Stimulated activated CD8-positive, alpha-beta memory T cell treated with anti-CD3 and anti-CD28 coated beads, Interleukin-15, amount 100 ng/mL, for 48 hours (primary cell): Measurements from ENCODE around the gene NUP160.
"Not testable (repeated sequence)": the region's sequence is repeated elsewhere in the genome, so short reads cannot be mapped to it uniquely, and the experiment has no call there.

Source experiments
- DNase-seq, 2 donors: peaks; one replicate each; pipeline ENCODE4 v3.0.0-alpha.2; 2020; ENCODE audit warnings: low read depth in 2 of 2

Gene NUP160

GRCh38 chr11:47847892-47848699, at the start of gene NUP160:
TSS of gene NUP160 (minus strand) at chr11:47848350. CDS start at chr11:47848318, 32 bp downstream.
- DNase-seq: peak; percentile 82 to 87

- DNase-seq: no peak
These were observed 48.0 kb upstream of the NUP160 start for GRCh38 chr11:47896199-47896598.

GRCh38 chr11:47895035-47895434, 46.9 kb upstream of the NUP160 start:
- DNase-seq: no peak

GRCh38 chr11:47892546-47893276, 44.6 kb upstream of the NUP160 start:
- not testable (repeated sequence) for DNase-seq

DNA sequence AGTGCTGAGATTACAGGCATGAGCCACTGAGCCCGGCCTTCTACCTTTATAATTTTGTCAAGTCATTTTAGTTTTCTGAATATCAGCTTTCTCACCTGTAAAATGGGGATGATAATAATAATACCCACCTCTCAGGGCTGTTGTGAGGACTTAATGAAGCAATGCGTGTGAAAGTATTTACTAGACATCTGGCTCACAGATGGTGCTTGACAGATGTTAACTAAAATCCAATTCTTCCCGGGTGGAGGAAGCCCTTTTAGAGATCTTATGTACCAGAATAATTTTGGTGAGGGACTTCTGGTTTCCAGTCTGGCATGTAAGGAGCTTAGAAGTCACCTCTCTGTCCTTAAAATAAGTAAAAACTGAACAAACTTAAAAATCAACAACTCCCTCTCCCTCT, 43.7 kb upstream of the NUP160 start:
- DNase-seq: no peak

DNA sequence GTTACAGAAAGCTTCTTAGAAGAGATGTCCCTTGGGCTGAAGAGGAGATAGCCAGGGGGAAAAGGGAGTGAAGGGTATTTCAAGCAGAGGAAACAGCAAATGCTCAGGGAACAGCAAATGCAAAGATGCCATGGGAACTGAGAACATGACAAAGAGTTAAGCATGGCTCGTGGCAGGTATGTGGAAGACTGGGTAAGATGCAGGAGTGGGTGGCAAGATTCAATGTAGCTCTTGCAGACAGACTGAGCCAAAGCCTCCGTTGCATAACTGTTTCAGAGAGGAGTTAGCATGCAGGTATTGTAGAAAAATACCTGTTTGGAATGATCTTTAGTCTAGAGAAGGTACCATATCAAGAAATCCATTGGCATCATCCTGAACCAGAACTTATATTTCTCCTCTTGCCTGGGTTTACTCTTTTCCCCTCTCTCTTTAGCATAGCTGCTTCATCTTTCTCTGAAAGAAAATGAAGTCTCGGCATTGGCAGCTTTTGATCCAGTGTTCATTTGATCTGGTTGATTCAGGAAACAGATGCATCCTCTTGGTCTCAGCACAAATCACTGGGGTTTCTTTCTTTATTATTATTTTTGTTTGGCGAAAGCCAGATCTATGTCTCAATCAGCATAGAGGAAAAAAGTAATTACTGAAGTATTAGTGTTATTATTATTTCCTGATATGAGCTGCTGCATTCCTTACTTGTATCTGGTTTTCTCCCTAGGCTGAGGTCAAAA, 41.7 kb upstream of the NUP160 start:
- DNase-seq: no peak

DNA sequence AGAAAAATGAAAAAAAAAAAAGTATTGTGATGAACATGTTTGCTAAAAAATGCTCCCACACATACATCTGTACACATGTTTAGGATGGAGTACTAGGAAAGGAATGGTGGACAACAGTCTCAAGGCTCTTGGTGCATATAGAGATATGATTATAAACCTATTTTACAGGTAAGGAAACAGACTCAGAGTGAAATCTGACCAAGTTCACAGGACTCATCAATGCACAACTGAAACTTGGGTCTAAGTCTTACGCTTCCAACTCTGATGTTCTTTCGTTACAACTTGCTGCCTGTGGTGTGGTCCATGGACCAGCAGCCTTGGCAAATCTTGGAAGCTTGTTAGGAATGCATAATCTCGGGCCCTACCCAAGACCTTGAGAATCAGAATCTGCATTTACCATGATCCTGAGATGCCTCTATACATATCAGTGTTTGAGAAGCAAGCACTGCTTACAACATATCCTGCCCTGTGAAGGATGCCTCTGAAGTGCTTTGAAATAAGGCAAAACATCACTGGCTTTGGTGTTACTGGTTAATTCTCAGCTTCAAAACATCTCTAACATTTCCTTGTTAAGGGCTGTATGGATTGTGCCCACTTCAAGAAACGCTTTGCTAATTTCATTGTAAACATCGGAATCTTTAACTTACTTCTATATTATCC, 39.9 kb upstream of the NUP160 start:
- DNase-seq: no peak

GRCh38 chr11:47886096-47886495, 37.9 kb upstream of the NUP160 start:
- DNase-seq: no peak

GRCh38 chr11:47882437-47882836, 34.3 kb upstream of the NUP160 start:
- not testable (repeated sequence) for DNase-seq

DNA sequence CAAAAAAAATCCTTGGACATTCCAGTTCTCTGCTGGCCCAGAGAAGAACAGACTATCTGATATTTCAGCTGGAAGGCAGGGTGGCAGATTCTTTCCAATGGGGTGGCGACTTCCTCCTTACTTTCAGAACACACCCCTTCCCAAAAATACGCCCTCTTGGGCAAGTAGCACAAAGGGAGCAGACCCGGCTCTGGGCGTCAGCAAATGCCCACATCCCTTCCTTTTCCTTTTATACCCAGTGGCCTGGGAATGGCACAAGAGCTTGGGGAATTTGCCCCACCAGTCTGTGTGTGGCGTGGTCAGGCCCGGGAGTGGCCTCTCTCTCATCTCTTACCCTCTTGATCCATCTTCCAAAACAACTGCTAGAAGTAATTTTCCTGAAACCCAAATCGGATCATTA, 33.0 kb upstream of the NUP160 start:
- no peak for DNase-seq

GRCh38 chr11:47879259-47880158, 31.4 kb upstream of the NUP160 start:
- DNase-seq: no peak

GRCh38 chr11:47875858-47876257, 27.7 kb upstream of the NUP160 start:
- not testable (repeated sequence) for DNase-seq

DNA sequence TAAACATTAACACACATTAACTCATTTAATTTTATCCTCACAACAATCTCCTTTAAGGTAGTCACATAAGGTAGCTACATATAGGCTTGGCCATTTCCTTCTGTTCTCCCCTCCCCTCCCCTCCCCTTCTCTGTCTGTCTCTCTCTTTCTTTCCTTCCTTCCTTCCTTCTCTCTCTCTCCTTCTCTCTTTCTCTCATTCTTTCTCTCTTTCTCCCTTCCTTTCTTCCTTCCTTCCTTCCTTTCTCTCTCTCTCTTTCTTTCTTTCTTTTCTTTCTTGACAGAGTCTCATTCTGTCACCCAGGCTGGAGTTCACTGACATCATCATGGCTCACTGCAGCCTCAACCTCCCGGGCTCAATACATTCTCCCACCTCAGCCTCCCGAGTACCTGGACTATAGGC, 22.3 kb upstream of the NUP160 start:
- no peak for DNase-seq

GRCh38 chr11:47869544-47870393, 21.6 kb upstream of the NUP160 start:
- no peak for DNase-seq

- DNase-seq: no peak
These were observed 19.7 kb upstream of the NUP160 start for GRCh38 chr11:47867823-47868222.

GRCh38 chr11:47866892-47867291, 18.7 kb upstream of the NUP160 start:
- not testable (repeated sequence) for DNase-seq

- DNase-seq: no peak
These were observed 16.8 kb upstream of the NUP160 start for GRCh38 chr11:47864901-47865300.

DNA sequence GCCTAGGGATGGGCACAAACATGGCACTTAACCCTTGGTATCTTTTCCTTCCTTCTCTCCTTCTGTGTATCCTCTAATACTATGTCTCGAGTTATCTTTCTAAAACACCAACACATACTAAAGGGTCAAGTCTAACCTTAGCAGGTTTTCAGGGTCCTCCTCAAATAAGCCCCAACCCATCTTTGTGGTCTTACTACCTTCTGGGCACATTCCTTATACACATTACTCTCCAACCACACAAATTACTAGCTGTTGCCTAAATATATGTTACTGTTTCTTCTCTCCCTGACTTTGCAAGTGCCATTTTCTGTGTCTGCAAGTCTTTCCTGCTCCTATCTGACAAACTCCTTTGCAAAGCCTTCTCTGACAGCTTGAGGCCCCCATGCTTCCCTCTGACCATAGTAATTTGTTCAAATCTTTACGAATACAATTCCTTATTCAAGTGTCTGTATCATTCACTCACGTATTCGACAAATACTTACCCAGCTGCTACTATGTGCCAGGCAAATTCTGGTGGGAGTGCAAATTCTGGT, 15.8 kb upstream of the NUP160 start:
- no peak for DNase-seq

- DNase-seq: no peak
These were observed 15.2 kb upstream of the NUP160 start for GRCh38 chr11:47863189-47863897.
